Choroid plexus epithelial cell (primary cell): Measurements from ENCODE around the gene FAM20C.
"Not testable (repeated sequence)": the region's sequence is repeated elsewhere in the genome, so short reads cannot be mapped to it uniquely, and the experiment has no call there.

Source experiments
- DNase-seq: peaks from one replicate; pipeline ENCODE4 v3.0.0-alpha.2; 2010; ENCODE audit warnings: low read depth
- H3K4me3 ChIP-seq: 2 replicates; pipeline ENCODE4 v1.5.1; 2011; ENCODE audit warnings: low read depth, mild to moderate bottlenecking, control low read depth, low read length, moderate library complexity
- CTCF ChIP-seq: conservative IDR thresholded peaks from 2 replicates; pipeline ENCODE4 v1.5.1; 2011; ENCODE audit warnings: low read depth, mild to moderate bottlenecking, control low read depth, inconsistent platforms, low read length, moderate library complexity

Gene FAM20C

DNA sequence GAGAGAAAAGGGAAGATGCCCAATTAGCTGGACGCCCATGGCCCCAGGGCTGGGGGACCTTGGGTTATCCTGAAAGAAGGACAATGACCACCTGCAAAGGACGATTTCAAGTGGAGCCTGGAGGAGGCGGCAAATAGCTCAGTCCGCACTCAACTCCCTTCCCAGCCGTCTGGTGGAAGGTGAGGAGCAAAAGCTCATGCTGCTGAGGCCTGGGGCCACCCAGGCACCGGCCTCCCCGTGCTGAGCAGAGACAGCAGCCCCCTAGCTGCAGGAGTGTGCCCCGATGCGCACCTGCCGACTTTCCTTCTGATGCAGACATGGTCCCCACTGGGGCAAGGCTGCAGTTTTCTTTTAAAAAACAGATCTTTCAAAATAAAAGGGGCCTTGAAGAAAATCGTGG is 7.9 kb downstream of the FAM20C start:
- DNase-seq, result no peak
- H3K4me3 ChIP-seq, result no peak overlapping the region
- no peak for TF ChIP-seq CTCF

GRCh38 chr7:200704-201103 is 8.3 kb downstream of the FAM20C start:
- no peak for DNase-seq
- no peak overlapping the region for H3K4me3 ChIP-seq
- peak; percentile 10 for TF ChIP-seq CTCF

- no peak overlapping the region for H3K4me3 ChIP-seq
- DNase-seq, result no peak
- no peak for TF ChIP-seq CTCF
These were observed 12.0 kb downstream of the FAM20C start for GRCh38 chr7:204326-204725.

DNA sequence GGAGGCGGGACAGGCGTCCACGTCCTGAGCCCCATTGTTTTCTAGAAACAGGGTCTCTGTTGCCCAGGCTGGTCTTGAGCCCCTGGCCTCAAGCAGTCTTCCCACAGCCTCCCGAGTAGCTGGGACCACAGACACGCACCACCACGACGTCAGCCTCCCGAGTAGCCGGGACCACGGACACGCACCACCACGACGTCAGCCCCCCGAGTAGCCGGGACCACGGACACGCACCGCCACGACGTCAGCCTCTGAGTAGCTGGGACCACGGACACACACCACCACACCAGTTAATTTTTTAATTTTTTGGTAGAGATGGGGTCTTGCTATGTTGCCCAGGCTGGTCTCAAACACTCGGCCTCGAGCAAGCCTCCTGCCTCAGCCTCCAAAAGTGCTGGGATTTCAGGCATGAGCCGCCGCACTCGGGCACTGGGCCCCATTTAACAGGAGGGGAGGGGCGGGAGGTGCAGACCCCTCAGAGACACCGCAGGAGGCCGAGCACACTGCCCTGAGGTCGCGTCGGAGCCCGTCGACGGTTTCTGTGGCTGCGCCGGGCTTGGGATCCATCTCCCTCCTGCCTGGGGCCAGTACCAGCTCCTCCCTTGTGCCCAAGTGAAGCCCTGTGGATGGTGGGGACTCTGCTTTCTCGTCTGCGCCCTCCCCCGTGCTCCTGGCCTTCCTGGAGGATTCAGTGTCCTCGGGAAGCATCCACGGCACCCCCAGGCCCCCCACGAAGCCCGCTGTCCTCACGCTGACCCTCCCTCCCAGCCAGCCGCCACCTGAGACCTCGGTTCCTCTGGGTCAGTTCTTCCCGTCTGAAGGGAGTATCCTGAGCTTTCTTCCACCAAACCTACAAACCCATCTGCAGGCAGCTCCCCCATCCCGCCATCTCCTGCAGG is 13.0 kb downstream of the FAM20C start:
- no peak overlapping the region for H3K4me3 ChIP-seq
- DNase-seq, result no peak
- TF ChIP-seq CTCF, result no peak

- H3K4me3 ChIP-seq, DNase-seq: not testable (repeated sequence)
These were observed 14.0 kb downstream of the FAM20C start for GRCh38 chr7:206351-206750.

GRCh38 chr7:207418-208129 is 15.2 kb downstream of the FAM20C start:
- no peak overlapping the region for H3K4me3 ChIP-seq
- DNase-seq, result no peak
- peak; percentile 59 for TF ChIP-seq CTCF

- DNase-seq, result no peak
- H3K4me3 ChIP-seq, result no peak overlapping the region
- TF ChIP-seq CTCF, result no peak
These were observed 15.8 kb downstream of the FAM20C start for GRCh38 chr7:208130-208673.
